22Rv1 (cell line): ENCODE data around the gene UMOD.
"Not testable (repeated sequence)": the region's sequence is repeated elsewhere in the genome, so short reads cannot be mapped to it uniquely, and the experiment has no call there.

ENCODE experiments used
- H3K27ac ChIP-seq: fragments of 450-650 bp; 2 replicates; pipeline ENCODE4 v1.5.1; 2017
- CTCF ChIP-seq: fragments of 450-650 bp; IDR thresholded peaks from 2 replicates; pipeline ENCODE4 v1.5.1; 2017; ENCODE audit warnings: mild to moderate bottlenecking
- ZFX ChIP-seq: fragments of 450-650 bp; IDR thresholded peaks from 2 replicates; pipeline ENCODE4 v1.6.1; 2017; ENCODE audit warnings: antibody characterized with exemption, borderline replicate concordance

UMOD gene

GRCh38 chr16:20321671-20322070, 30.8 kb downstream of the UMOD start:
- H3K27ac ChIP-seq, result no peak overlapping the region

GRCh38 chr16:20321051-20321450, 31.5 kb downstream of the UMOD start:
- not testable (repeated sequence) for H3K27ac ChIP-seq

More at GRCh38 chr16:20321671-20322070, 30.8 kb downstream of the UMOD start:
- no peak for TF ChIP-seq CTCF
- TF ChIP-seq ZFX, result no peak

GRCh38 chr16:20320592-20320991, 31.9 kb downstream of the UMOD start:
- TF ChIP-seq ZFX (no peak), CTCF (no peak)
- no peak overlapping the region for H3K27ac ChIP-seq

GRCh38 chr16:20320178-20320577, 32.3 kb downstream of the UMOD start:
- H3K27ac ChIP-seq, result no peak overlapping the region
- TF ChIP-seq CTCF (no peak), ZFX (no peak)

GRCh38 chr16:20319406-20319805, 33.1 kb downstream of the UMOD start:
- H3K27ac ChIP-seq, result no peak overlapping the region
- no peak for TF ChIP-seq ZFX
- TF ChIP-seq CTCF, result no peak

GRCh38 chr16:20318437-20318836, 34.1 kb downstream of the UMOD start:
- no peak overlapping the region for H3K27ac ChIP-seq
- no peak for TF ChIP-seq CTCF
- no peak for TF ChIP-seq ZFX

- no peak overlapping the region for H3K27ac ChIP-seq
- TF ChIP-seq CTCF (no peak), ZFX (no peak)
Measured at GRCh38 chr16:20318006-20318405, 34.5 kb downstream of the UMOD start.

GRCh38 chr16:20317117-20317516, 35.4 kb downstream of the UMOD start:
- no peak overlapping the region for H3K27ac ChIP-seq
- TF ChIP-seq ZFX, result no peak
- TF ChIP-seq CTCF, result no peak
